A673 (cell line): ENCODE results near the gene STOML1.

Experiments
- EZH2 ChIP-seq: fragments of 200-600 bp; sonication (generic); IDR thresholded peaks from 2 replicates; pipeline ENCODE4 v1.6.1; 2017; ENCODE audit warnings: borderline replicate concordance, low read depth, mild to moderate bottlenecking, mixed read lengths, antibody characterized with exemption, low read length; ENCODE audit not compliant: poor library complexity, severe bottlenecking
- TF ChIP-seq, protein P1 (sequence below): fragments of 300-800, 200-600 bp; sonication (generic); conservative IDR thresholded peaks from 2 replicates; pipeline ENCODE4 v1.5.1; 2017; ENCODE audit warnings: low read depth, mild to moderate bottlenecking, antibody characterized with exemption, low read length, moderate library complexity, mixed read lengths

- TF ChIP-seq, protein P1, sequence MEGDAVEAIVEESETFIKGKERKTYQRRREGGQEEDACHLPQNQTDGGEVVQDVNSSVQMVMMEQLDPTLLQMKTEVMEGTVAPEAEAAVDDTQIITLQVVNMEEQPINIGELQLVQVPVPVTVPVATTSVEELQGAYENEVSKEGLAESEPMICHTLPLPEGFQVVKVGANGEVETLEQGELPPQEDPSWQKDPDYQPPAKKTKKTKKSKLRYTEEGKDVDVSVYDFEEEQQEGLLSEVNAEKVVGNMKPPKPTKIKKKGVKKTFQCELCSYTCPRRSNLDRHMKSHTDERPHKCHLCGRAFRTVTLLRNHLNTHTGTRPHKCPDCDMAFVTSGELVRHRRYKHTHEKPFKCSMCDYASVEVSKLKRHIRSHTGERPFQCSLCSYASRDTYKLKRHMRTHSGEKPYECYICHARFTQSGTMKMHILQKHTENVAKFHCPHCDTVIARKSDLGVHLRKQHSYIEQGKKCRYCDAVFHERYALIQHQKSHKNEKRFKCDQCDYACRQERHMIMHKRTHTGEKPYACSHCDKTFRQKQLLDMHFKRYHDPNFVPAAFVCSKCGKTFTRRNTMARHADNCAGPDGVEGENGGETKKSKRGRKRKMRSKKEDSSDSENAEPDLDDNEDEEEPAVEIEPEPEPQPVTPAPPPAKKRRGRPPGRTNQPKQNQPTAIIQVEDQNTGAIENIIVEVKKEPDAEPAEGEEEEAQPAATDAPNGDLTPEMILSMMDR, result no peak
- TF ChIP-seq EZH2, result no peak
Measured at GRCh38 chr15:73957276-73957675, 34.8 kb downstream of the STOML1 start.
